Activated T-cell treated with anti-CD3 and anti-CD28 coated beads for 48 hours (primary cell): ENCODE data around the gene LARP7.
"Not testable (repeated sequence)": the region's sequence is repeated elsewhere in the genome, so short reads cannot be mapped to it uniquely, and the experiment has no call there.

ENCODE experiments used
- DNase-seq: peaks from one replicate; pipeline ENCODE4 v3.0.0-alpha.2; 2020; ENCODE audit warnings: low read depth

The LARP7 gene

GRCh38 chr4:112650332-112650731 lies 13.4 kb downstream of the LARP7 start:
- no peak for DNase-seq

GRCh38 chr4:112651641-112652040 lies 14.7 kb downstream of the LARP7 start:
- DNase-seq, result no peak

- DNase-seq, result no peak
Measured at GRCh38 chr4:112652216-112652615, 15.3 kb downstream of the LARP7 start.

- DNase-seq, result no peak
Measured at GRCh38 chr4:112655270-112655669, 18.3 kb downstream of the LARP7 start.

GRCh38 chr4:112656115-112656514 lies 19.2 kb downstream of the LARP7 start:
- DNase-seq, result not testable (repeated sequence)

- DNase-seq, result no peak
Measured at GRCh38 chr4:112664611-112665010, 27.7 kb downstream of the LARP7 start.

GRCh38 chr4:112668131-112668530 lies 31.2 kb downstream of the LARP7 start:
- DNase-seq, result no peak

- no peak for DNase-seq
Measured at GRCh38 chr4:112673076-112673475, 36.1 kb downstream of the LARP7 start.

- DNase-seq, result no peak
Measured at GRCh38 chr4:112673686-112674085, 36.7 kb downstream of the LARP7 start.

GRCh38 chr4:112674376-112674775 lies 37.4 kb downstream of the LARP7 start:
- no peak for DNase-seq

GRCh38 chr4:112677519-112678091 lies 40.7 kb downstream of the LARP7 start:
- no peak for DNase-seq

- DNase-seq, result no peak
Measured at GRCh38 chr4:112680996-112681395, 44.1 kb downstream of the LARP7 start.

GRCh38 chr4:112693507-112693906 lies 56.6 kb downstream of the LARP7 start:
- DNase-seq, result no peak

GRCh38 chr4:112700679-112701078 lies 63.7 kb downstream of the LARP7 start:
- DNase-seq, result no peak

GRCh38 chr4:112702892-112703291 lies 65.9 kb downstream of the LARP7 start:
- no peak for DNase-seq

- no peak for DNase-seq
Measured at GRCh38 chr4:112704322-112704721, 67.4 kb downstream of the LARP7 start.

GRCh38 chr4:112704991-112705845 lies 68.3 kb downstream of the LARP7 start:
- no peak for DNase-seq

- DNase-seq, result not testable (repeated sequence)
Measured at GRCh38 chr4:112705891-112706839, 69.2 kb downstream of the LARP7 start.

GRCh38 chr4:112706840-112707207 lies 69.9 kb downstream of the LARP7 start:
- DNase-seq, result no peak
